Skeletal muscle tissue (tissue), 4 donors: ENCODE measurements around the gene KIR2DL4. TPM values are rescaled to one million over a fixed set of nuclear protein-coding genes. Genes with fewer than 3 reads are reported as not detected.
A peak's percentile ranks its signal among the peaks of the same experiment; 100 is the strongest.
"Not testable (repeated sequence)": the region's sequence is repeated elsewhere in the genome, so short reads cannot be mapped to it uniquely, and the experiment has no call there.

Experiments
- H3K27ac ChIP-seq: one replicate; pipeline ENCODE4 v1.7.0; 2013; ENCODE audit warnings: mild to moderate bottlenecking, low read depth, low read length, inconsistent platforms
- H3K27me3 ChIP-seq, 3 donors: one replicate each; pipeline ENCODE4 v1.7.0; 2013; ENCODE audit warnings: low read length in 3 of 3; ENCODE audit not compliant: control insufficient read depth in 3 of 3, insufficient read depth in 3 of 3
- H3K36me3 ChIP-seq, 3 donors: one replicate each; pipeline ENCODE4 v1.7.0; 2013; ENCODE audit warnings: low read length in 3 of 3; ENCODE audit not compliant: control insufficient read depth in 3 of 3, insufficient read depth in 3 of 3
- H3K4me1 ChIP-seq, 3 donors: one replicate each; pipeline ENCODE4 v1.7.0; 2013; ENCODE audit warnings: low read length in 3 of 3, mild to moderate bottlenecking in 3 of 3; ENCODE audit not compliant: control insufficient read depth in 3 of 3, insufficient read depth in 3 of 3
- H3K4me3 ChIP-seq, 3 donors: one replicate each; pipeline ENCODE4 v1.7.0; 2013; ENCODE audit warnings: low read length in 3 of 3
- H3K9ac ChIP-seq, 3 donors: one replicate each; pipeline ENCODE4 v1.7.0; 2013; ENCODE audit warnings: low read length in 3 of 3, mild to moderate bottlenecking in 3 of 3, moderate library complexity in 2 of 3, low read depth in 1 of 3
- H3K9me3 ChIP-seq, 3 donors: one replicate each; pipeline ENCODE4 v1.7.0; 2013; ENCODE audit warnings: low read length in 3 of 3; ENCODE audit not compliant: control insufficient read depth in 3 of 3
- total RNA-seq: library from RNA; depleted of rRNA; stranded (reverse); fragments of >200 nt; gene quantifications from one replicate; pipeline ENCODE4 v1.2.3, GENCODE V29; 2014
- donor health status: Osteomylitis.

The KIR2DL4 gene
- total RNA-seq, 1 donor from 2014 or later, result not detected

DNA sequence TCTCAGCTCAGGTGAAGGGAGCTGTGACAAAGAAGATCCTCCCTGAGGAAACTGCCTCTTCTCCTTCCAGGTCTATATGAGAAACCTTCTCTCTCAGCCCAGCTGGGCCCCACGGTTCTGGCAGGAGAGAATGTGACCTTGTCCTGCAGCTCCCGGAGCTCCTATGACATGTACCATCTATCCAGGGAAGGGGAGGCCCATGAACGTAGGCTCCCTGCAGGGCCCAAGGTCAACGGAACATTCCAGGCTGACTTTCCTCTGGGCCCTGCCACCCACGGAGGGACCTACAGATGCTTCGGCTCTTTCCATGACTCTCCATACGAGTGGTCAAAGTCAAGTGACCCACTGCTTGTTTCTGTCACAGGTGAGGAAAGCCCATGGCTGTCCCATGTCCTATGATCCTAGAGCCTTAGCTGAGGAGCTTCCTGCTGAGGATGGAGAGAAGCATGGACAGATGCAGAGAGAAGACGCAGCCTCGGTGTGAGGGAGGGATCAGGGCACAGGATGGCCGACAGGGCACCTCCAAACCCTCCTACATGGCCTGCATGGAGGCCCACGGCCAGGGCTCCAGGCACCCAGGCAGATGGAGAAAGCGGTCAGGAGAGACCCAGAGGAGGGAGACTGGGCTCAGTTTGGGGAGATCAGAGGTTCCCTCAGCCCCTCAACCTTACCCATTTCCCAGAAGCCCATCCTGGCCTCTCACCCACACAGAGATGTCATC, 28.2 kb upstream of the KIR2DL4 start:
- H3K27me3 ChIP-seq, H3K27ac ChIP-seq, H3K4me1 ChIP-seq, H3K9ac ChIP-seq, H3K9me3 ChIP-seq, H3K4me3 ChIP-seq, H3K36me3 ChIP-seq: not testable (repeated sequence)

DNA sequence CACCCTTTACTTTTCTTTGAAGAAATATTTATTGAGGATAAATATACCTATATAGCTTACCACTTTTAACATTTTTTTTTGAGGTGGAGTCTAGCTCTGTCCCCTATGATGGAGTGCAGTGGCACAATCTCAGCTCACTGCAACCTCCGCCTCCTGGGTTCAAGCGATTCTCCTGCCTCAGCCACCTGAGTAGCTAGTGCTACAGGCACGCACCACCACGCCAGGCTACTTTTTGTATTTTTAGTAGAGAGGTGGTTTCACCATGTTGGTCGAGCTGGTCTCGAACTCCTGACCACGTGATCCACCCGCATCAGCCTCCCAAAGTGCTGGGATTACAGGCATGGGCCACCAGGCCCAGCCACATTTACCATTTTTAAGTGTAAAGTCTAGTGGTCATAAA, 27.6 kb upstream of the KIR2DL4 start:
- not testable (repeated sequence) for H3K9me3 ChIP-seq, H3K36me3 ChIP-seq, H3K9ac ChIP-seq, H3K4me3 ChIP-seq, H3K4me1 ChIP-seq, H3K27me3 ChIP-seq, H3K27ac ChIP-seq

DNA sequence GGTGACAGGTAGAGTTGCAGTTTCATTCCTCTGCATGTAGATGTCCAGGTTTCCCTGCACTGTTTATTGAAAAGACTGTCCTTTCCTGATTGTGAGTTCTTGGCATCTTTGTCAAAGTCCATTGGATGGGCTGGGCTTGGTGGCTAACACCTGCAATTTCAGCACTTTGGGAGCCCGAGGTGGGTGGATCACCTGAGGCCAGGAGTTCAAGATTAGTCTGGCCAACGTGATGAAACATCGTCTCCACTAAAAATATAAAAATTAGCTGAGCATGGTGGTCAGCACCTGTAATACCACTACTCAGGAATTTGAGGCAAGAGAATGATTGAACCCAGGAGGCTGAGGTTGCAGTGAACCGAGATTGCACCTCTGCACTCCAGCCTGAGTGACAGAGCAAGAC, 25.6 kb upstream of the KIR2DL4 start:
- not testable (repeated sequence) for H3K36me3 ChIP-seq, H3K9ac ChIP-seq, H3K4me1 ChIP-seq, H3K27ac ChIP-seq, H3K27me3 ChIP-seq, H3K9me3 ChIP-seq, H3K4me3 ChIP-seq

DNA sequence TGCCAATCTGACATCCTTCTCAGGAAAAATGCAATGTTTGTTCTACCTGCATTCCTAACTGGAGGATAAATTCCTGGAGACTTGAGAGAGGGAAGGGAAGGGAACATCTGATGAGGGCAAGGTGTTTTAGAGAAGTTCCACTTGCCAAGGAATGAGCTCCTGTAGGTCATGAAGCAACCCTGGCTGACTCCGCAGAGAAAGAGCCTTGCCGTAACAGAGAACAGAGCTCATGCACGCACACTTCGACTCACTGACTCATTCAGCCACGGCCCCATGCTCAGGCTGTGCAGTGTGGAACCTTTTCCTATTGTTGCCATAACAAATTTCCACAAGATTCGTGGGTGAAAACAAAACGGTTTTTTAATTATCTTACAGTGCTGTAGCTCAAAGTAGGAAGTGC, 24.5 kb upstream of the KIR2DL4 start:
- H3K27me3 ChIP-seq, H3K9me3 ChIP-seq, H3K27ac ChIP-seq, H3K4me1 ChIP-seq, H3K9ac ChIP-seq, H3K4me3 ChIP-seq, H3K36me3 ChIP-seq: not testable (repeated sequence)

DNA sequence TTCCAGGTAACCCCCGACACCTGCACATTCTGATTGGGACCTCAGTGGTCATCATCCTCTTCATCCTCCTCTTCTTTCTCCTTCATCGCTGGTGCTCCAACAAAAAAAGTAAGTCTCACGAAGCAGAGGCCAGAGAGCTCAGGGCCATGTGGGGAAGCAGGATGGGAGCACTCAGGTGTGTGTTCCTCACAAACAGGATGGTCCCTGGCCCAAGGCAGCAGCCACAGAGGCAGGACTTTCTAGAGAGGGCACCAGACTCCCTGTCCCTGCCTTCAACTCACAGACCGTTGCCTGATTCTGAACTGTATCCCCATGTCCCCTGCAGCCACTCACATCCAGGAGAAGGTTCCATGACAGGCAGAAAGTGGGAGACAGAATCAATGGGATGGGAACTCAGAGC, 20.5 kb upstream of the KIR2DL4 start:
- not testable (repeated sequence) for H3K27me3 ChIP-seq, H3K36me3 ChIP-seq, H3K9me3 ChIP-seq, H3K4me3 ChIP-seq, H3K27ac ChIP-seq, H3K4me1 ChIP-seq, H3K9ac ChIP-seq

DNA sequence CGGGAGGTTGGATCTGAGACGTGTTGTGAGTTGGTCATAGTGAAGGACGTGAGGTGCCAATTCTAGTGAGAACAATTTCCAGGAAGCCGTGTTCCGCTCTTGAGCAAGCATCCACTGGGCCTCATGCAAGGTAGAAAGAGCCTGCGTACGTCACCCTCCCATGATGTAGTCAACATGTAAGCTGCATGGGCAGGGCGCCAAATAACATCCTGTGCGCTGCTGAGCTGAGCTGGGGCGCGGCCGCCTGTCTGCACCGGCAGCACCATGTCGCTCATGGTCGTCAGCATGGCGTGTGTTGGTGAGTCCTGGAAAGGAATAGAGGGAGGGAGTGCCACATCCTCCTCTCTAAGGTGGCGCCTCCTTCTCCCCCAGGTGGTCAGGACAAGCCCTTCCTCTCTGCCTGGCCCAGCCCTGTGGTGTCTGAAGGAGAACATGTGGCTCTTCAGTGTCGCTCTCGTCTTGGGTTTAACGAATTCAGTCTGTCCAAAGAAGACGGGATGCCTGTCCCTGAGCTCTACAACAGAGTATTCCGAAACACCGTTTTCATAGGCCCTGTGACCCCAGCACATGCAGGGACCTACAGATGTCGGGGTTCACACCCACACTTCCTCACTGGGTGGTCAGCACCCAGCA, 17.2 kb upstream of the KIR2DL4 start:
- not testable (repeated sequence) for H3K4me3 ChIP-seq, H3K27me3 ChIP-seq, H3K27ac ChIP-seq, H3K4me1 ChIP-seq, H3K9me3 ChIP-seq, H3K9ac ChIP-seq, H3K36me3 ChIP-seq

DNA sequence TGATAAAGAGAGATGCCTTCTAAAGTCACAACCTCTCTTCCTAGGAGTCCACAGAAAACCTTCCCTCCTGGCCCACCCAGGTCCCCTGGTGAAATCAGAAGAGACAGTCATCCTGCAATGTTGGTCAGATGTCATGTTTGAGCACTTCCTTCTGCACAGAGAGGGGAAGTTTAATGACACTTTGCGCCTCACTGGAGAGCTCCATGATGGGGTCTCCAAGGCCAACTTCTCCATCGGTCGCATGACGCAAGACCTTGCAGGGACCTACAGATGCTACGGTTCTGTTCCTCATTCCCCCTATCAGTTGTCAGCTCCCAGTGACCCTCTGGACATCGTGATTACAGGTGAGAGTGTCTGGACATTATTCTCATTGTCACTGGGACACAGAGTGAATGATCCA, 15.3 kb upstream of the KIR2DL4 start:
- H3K4me3 ChIP-seq, H3K9me3 ChIP-seq, H3K27me3 ChIP-seq, H3K4me1 ChIP-seq, H3K9ac ChIP-seq, H3K36me3 ChIP-seq, H3K27ac ChIP-seq: not testable (repeated sequence)

DNA sequence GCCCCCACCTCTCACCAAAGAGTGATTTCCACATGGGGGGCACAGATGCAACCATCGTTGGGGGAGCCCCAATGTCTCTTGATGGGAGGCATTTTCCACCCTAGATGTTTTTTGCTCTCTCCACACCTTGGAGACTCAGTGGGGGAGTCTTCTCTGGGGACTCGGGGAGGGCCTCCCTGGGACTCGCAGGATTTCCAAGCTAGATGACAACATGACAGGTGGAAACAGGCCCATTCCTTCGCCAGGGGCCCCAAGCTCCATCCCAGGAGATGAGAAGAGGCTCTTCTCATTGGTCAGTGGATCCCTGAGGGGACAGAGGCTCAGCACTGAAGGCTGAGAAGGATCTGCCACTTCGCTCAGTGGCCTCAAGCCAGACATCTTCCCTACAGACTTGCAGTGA, 12.7 kb upstream of the KIR2DL4 start:
- no peaks in the 10 kb centered on the region for H3K36me3 ChIP-seq
- no peaks in the 10 kb centered on the region for H3K9me3 ChIP-seq
- H3K4me1 ChIP-seq, result no peaks in the 10 kb centered on the region
- no peaks in the 10 kb centered on the region for H3K27me3 ChIP-seq
- H3K9ac ChIP-seq, result no peak overlapping the region
- no peak overlapping the region for H3K4me3 ChIP-seq
- H3K27ac ChIP-seq, result no peak overlapping the region

DNA sequence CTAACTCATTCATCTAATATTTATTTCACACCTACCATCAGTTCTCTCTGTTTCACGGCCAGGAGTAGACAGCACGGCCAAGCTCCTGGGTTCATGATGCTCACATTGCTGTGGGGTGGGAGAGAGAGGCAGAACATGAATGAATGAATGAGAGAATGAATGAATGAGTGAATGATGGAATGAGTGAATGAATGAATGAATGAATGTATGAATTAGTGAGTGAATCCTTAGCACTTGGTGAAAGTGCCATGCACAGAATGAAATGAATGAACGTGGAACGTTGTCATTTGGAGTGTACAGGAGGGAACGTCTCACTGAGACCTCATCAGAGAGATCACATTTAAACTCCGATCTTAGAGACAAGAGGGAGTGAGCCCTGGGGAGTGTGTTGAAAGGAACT, 11.9 kb upstream of the KIR2DL4 start:
- Histone ChIP-seq H3K27ac (no peak overlapping the region), H3K4me1 (no peaks in the 10 kb centered on the region), H3K27me3 (no peaks in the 10 kb centered on the region), H3K4me3 (no peak overlapping the region), H3K9ac (no peak overlapping the region), H3K36me3 (no peaks in the 10 kb centered on the region), H3K9me3 (no peaks in the 10 kb centered on the region)

DNA sequence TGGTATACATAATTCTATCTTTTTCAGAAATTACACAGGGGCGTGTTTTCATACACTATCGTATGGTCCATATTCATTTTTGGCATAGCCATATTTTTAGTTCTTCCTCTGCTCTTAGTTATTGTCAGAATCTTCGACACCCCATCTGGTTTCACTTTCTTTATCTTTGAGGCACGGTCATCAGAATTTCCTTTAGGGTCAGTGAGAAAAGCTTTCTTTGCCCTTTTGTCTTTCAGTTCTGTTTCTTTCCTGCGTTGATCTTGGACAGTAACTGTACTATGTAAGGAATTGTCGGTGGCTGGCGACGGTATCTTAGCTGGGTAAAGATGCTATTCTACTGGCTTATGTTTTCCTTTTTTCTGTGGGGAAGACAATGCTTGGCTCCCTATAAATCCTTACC, 10.6 kb upstream of the KIR2DL4 start:
- H3K9me3 ChIP-seq, result no peaks in the 10 kb centered on the region
- no peak overlapping the region for H3K27ac ChIP-seq
- H3K27me3 ChIP-seq, result no peaks in the 10 kb centered on the region
- H3K4me3 ChIP-seq, result peak overlapping the region in 1 of 3 donors; percentile 41
- no peaks in the 10 kb centered on the region for H3K36me3 ChIP-seq
- H3K4me1 ChIP-seq, result no peaks in the 10 kb centered on the region
- no peak overlapping the region for H3K9ac ChIP-seq
